GM12873 (cell line): ENCODE data around the gene FST.
A peak's percentile ranks its signal among the peaks of the same experiment; 100 is the strongest.

Experiments
- TF ChIP-seq, protein P1 (sequence below): IDR thresholded peaks from 2 replicates; pipeline ENCODE4 v1.5.1; 2012; ENCODE audit warnings: low read depth, mild to moderate bottlenecking, moderate library complexity, low read length, control low read depth; ENCODE audit not compliant: insufficient read depth; ENCODE audit errors: missing control alignments

Gene FST

DNA sequence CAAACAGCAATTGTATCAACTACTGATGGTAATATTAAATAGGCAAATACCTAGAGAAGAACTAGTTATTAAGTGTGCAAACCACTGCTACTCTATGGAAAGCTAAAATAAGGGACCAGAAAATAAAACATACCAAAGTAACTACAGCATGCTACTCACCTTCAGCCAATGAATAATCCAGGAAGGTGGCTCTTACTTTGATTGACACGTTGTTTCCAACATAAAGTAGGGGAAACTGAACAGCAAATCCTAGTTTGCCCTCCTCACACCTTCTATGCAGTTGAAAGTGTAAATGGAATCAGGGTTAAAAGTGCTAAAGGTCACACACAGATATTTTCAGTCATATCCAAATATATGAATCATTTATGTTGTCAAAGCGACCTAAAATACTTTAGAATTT, 5.1 kb upstream of the FST start:
- TF ChIP-seq, protein P1, sequence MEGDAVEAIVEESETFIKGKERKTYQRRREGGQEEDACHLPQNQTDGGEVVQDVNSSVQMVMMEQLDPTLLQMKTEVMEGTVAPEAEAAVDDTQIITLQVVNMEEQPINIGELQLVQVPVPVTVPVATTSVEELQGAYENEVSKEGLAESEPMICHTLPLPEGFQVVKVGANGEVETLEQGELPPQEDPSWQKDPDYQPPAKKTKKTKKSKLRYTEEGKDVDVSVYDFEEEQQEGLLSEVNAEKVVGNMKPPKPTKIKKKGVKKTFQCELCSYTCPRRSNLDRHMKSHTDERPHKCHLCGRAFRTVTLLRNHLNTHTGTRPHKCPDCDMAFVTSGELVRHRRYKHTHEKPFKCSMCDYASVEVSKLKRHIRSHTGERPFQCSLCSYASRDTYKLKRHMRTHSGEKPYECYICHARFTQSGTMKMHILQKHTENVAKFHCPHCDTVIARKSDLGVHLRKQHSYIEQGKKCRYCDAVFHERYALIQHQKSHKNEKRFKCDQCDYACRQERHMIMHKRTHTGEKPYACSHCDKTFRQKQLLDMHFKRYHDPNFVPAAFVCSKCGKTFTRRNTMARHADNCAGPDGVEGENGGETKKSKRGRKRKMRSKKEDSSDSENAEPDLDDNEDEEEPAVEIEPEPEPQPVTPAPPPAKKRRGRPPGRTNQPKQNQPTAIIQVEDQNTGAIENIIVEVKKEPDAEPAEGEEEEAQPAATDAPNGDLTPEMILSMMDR = no peak

DNA sequence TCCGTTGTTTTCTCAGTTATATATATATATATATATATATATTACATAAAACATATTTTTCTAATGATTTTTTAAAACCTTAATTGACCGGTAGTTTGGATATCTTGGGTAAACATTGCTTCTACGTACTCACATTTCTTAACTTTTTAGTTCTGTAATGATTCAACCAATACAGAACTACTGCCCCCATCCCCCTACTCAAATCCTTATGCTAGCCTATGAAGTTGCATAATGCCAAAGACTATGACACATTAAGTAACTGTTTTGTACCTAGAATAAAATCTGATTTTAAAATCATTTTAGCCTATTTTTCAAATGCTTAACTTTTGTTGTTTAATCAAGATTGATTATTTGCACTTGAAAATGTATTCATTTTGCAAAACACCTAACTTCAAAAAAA, 4.4 kb upstream of the FST start:
- TF ChIP-seq, protein P1 = no peak

DNA sequence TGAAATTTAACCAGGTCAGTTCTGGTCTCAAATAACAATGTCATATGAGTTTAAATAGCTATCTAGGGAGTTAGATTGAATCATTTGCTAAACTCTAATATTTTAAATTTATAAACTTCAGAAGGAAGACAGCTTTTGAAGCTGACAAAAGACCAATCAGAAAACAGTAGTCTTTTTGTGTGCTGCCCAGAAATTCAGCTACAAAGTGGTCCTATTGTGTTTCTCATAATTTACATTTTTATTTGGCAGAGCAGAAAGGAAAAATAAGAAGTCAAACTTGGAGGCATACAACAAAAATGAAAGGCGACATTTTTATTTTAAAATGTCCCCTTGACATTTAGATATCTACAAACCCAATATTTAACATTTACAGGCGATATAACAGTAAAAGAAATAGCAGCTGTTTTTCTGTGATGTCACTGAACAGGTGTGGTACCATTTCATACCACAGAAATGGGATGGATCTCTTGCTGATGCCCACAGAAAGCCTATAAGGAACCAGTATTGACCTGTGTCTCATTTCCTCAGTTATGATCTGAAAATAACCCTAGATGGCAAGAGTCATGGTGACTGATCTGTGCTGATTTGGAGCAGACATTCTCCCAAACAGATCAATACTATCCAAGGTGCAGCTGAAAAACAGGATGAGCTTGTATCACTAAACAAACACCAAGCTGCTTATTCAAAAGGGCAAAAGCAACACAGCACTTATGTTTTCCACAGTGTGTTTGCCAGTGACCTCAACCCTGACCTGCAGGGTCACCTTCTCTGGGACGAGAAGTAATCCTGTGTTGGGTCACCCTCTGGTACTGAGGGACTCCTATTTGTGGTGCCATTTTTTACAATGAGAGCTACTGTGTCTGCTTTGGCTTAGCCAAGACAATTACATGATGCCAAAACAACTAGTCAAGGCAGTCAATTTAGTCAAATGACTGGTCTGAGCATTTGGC, 3.6 kb upstream of the FST start:
- TF ChIP-seq, protein P1 = no peak

DNA sequence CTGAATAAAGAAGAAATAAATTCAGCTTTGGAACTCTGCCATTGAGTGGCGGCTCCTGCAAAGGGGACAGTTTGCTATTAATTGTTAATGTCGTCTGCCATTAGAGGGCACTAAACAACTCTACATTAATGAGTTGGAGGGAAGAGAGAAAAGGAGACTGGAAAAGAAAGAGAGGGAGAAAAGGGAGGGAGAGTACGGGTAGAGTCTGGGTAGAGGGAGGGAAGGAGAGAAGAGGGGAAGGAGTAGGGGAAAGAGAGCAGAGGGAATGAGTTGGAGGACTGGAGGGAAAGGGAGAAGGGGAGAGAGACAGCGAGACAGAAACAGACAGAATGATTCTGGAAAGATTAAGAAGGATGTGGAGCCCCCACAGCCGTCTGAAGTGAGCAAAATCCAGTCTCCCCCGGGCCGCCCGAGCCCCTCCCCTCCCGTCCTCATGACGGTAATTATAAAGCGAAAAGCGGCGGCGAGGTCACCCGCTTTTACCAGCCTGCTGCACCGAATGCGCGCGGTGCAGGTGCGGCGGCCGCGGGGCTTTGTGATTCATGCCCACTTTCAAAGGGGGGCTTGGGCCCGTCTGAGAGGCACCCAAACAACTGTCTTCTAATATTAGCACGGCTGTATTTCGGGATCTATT, 1.9 kb upstream of the FST start:
- TF ChIP-seq, protein P1 = peak; percentile 47

DNA sequence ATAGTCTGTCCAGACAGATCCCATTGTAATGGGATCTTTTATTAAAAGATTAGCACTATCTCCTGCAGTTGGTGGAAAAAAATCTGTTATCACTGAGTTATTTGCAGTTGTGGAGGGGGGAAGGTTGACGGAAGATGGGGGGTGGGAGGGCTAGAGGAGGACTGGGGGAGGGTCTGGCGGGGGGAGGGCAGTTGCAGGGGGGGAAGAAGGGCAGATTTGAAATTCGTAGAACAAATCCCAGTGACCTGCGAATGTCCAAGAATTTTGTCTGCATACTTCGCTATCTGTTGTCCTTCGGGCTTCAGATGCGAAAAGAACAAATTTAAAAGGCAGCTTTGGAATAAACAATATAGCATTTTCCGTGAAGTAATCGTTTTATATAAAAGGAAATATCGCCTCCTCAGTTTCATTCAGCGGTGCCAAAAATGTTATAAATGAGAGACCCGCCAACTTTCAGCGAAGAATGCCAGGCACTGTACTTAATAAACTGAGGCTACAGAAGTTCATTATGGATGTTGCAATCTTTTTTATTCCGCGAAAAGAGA, 1.3 kb upstream of the FST start:
- TF ChIP-seq, protein P1 = no peak

DNA sequence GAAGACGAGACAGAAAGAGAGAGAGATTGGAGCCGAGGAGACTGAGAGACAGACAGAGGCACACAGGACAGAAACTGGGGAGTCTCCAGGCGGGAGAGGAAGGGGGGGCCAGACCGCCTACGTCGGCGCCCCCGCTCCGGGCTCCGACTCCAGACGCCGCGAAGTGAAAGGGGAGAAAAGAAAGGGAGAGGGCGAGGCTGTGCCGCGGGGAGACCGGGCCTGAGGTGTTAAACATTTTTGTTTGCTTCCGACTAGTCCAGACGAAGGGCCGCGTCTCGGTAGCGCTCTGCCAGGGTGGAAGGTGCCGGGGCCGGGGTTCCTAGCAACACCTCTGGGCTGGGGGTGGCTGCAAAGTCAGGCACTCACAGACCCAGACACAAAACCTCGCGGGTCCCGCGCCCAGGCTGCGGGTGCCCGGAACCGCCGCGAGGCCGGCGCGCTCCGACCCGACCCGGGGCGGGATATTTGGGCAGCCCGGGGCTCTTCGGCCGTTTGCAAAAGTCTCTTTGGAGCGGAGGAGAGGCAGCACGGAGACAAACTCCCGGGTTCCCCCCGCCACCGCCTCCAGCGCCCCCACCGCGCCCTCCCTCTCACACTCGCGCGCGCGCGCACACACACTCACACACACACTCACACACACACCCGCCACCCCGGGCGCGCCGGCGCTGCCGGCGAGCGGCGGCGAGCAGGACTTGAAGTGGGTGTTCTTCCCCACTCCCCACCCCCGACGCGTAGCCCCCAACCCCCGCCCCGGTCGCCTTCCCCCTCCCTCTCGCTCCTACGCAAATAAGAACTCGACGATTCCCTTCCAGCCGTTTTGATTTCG, 626 bp upstream of the FST start:
- TF ChIP-seq, protein P1 = no peak
